ENCODE results near the gene OR4D9.
"Not testable (repeated sequence)": the region's sequence is repeated elsewhere in the genome, so short reads cannot be mapped to it uniquely, and the experiment has no call there.

OR4D9 gene

GRCh38 chr11:59510941-59511589, at the start of gene OR4D9:
Gene OR4D9, plus strand, starts transcription at chr11:59511539. Its CDS starts 3,374 bp downstream, at chr11:59514913.
- in situ Hi-C loops (cut with MboI; ENCODE audit: low sequenced_read_pairs) = no loop called here

GRCh38 chr11:59463190-59463641, 48.1 kb upstream of the OR4D9 start:
- in situ Hi-C loops (cut with MboI; ENCODE audit: low sequenced_read_pairs) = no loop called here

- in situ Hi-C loops (cut with MboI; ENCODE audit: low sequenced_read_pairs) = no loop called here
These were observed 38.3 kb upstream of the OR4D9 start, which contains the start of gene OR4D10 for GRCh38 chr11:59473015-59473414. Gene OR4D10, plus strand, starts transcription at chr11:59473315. Its CDS starts 4,115 bp downstream, at chr11:59477430.

- in situ Hi-C loops (cut with MboI; ENCODE audit: low sequenced_read_pairs) = no loop called here
These were observed 36.2 kb upstream of the OR4D9 start for GRCh38 chr11:59475176-59475575.

GRCh38 chr11:59479906-59480305, 31.4 kb upstream of the OR4D9 start:
- in situ Hi-C loops (cut with MboI; ENCODE audit: low sequenced_read_pairs) = no loop called here

- in situ Hi-C loops (cut with MboI; ENCODE audit: low sequenced_read_pairs) = no loop called here
These were observed 31.0 kb upstream of the OR4D9 start for GRCh38 chr11:59480359-59480758.

GRCh38 chr11:59501931-59502330, 9.4 kb upstream of the OR4D9 start:
- in situ Hi-C loops (cut with MboI; ENCODE audit: low sequenced_read_pairs) = no loop called here

GRCh38 chr11:59503276-59503675, 8.1 kb upstream of the OR4D9 start, which contains the start of gene OR4D11:
Gene OR4D11, plus strand, starts transcription at chr11:59503576. Its CDS starts 0 bp downstream, at chr11:59503576.
- in situ Hi-C loops (cut with MboI; ENCODE audit: low sequenced_read_pairs) = no loop called here

GRCh38 chr11:59511675-59512074, 336 bp downstream of the OR4D9 start:
- in situ Hi-C loops (cut with MboI; ENCODE audit: low sequenced_read_pairs) = no loop called here

- in situ Hi-C loops (cut with MboI; ENCODE audit: low sequenced_read_pairs) = not testable (repeated sequence)
These were observed 8.8 kb downstream of the OR4D9 start for GRCh38 chr11:59520139-59520538.

- in situ Hi-C loops (cut with MboI; ENCODE audit: low sequenced_read_pairs) = no loop called here
These were observed 9.4 kb downstream of the OR4D9 start for GRCh38 chr11:59520741-59521140.

- in situ Hi-C loops (cut with MboI; ENCODE audit: low sequenced_read_pairs) = no loop called here
These were observed 12.2 kb downstream of the OR4D9 start for GRCh38 chr11:59523541-59523940.

GRCh38 chr11:59528711-59529110, 17.4 kb downstream of the OR4D9 start:
- in situ Hi-C loops (cut with MboI; ENCODE audit: low sequenced_read_pairs) = no loop called here

GRCh38 chr11:59532620-59533019, 21.3 kb downstream of the OR4D9 start:
- in situ Hi-C loops (cut with MboI; ENCODE audit: low sequenced_read_pairs) = no loop called here

- in situ Hi-C loops (cut with MboI; ENCODE audit: low sequenced_read_pairs) = no loop called here
These were observed 23.3 kb downstream of the OR4D9 start for GRCh38 chr11:59534676-59535075.

GRCh38 chr11:59542142-59542810, 30.9 kb downstream of the OR4D9 start:
- in situ Hi-C loops (cut with MboI; ENCODE audit: low sequenced_read_pairs) = no loop called here

GRCh38 chr11:59543713-59544112, 32.4 kb downstream of the OR4D9 start:
- in situ Hi-C loops (cut with MboI; ENCODE audit: low sequenced_read_pairs) = not testable (repeated sequence)

- in situ Hi-C loops (cut with MboI; ENCODE audit: low sequenced_read_pairs) = no loop called here
These were observed 33.5 kb downstream of the OR4D9 start for GRCh38 chr11:59544869-59545178.

GRCh38 chr11:59545179-59546020, 34.1 kb downstream of the OR4D9 start:
- in situ Hi-C loops (cut with MboI; ENCODE audit: low sequenced_read_pairs) = no loop called here

GRCh38 chr11:59547605-59548308, 36.4 kb downstream of the OR4D9 start:
- in situ Hi-C loops (cut with MboI; ENCODE audit: low sequenced_read_pairs) = not testable (repeated sequence)

- in situ Hi-C loops (cut with MboI; ENCODE audit: low sequenced_read_pairs) = no loop called here
These were observed 36.9 kb downstream of the OR4D9 start for GRCh38 chr11:59548309-59548656.
